SK-N-MC (cell line): ENCODE data around the gene PTH2R.
"Not testable (repeated sequence)": the region's sequence is repeated elsewhere in the genome, so short reads cannot be mapped to it uniquely, and the experiment has no call there.

Source experiments
- DNase-seq: peaks from one replicate; pipeline ENCODE4 v3.0.0-alpha.2; 2011; ENCODE audit warnings: low read depth, low spot score
- H3K27ac ChIP-seq: fragments of 200-600 bp; sonication (generic); 2 replicates; pipeline ENCODE4 v1.5.1; 2016; ENCODE audit warnings: mixed run types
- H3K36me3 ChIP-seq: fragments of 200-600 bp; sonication (generic); 2 replicates; pipeline ENCODE4 v1.6.1; 2017; ENCODE audit warnings: antibody characterized with exemption, low read length, mixed read lengths; ENCODE audit not compliant: insufficient read depth
- H3K4me3 ChIP-seq: fragments of 200-600 bp; sonication (generic); 2 replicates; pipeline ENCODE4 v1.5.1; 2016
- H3K9ac ChIP-seq: fragments of 200-600 bp; sonication (generic); 2 replicates; pipeline ENCODE4 v1.8.0; 2017; ENCODE audit warnings: mixed run types, mixed read lengths; ENCODE audit not compliant: insufficient read length
- H3K9me3 ChIP-seq: fragments of 200-600 bp; sonication (generic); 2 replicates; pipeline ENCODE4 v1.6.1; 2017; ENCODE audit warnings: low read depth, mild to moderate bottlenecking, antibody characterized with exemption, low read length, moderate library complexity, mixed read lengths
- EZH2 ChIP-seq: fragments of 200-600 bp; sonication (generic); IDR thresholded peaks from one replicate; pipeline ENCODE4 v1.6.1; 2017; ENCODE audit warnings: antibody characterized with exemption
- FOXP2 ChIP-seq: optimal IDR thresholded peaks from 2 replicates; pipeline ENCODE3; 2011; ENCODE audit warnings: mild to moderate bottlenecking, moderate library complexity; ENCODE audit not compliant: insufficient read depth; ENCODE audit errors: extremely low read length, control extremely low read depth
- POLR2AphosphoS5 ChIP-seq: IDR thresholded peaks from 2 replicates; pipeline ENCODE4 v1.6.1; 2012; ENCODE audit warnings: mild to moderate bottlenecking, low read depth, low read length, borderline replicate concordance

The PTH2R gene

GRCh38 chr2:208464205-208464604, 57.6 kb downstream of the PTH2R start:
- no peak for DNase-seq
- TF ChIP-seq POLR2AphosphoS5: no peak
- TF ChIP-seq EZH2: no peak
- TF ChIP-seq FOXP2: no peak
- H3K27ac ChIP-seq: no peak overlapping the region
- H3K4me3 ChIP-seq: no peak overlapping the region
- no peaks in the 10 kb centered on the region for H3K9me3 ChIP-seq
- H3K36me3 ChIP-seq: no peaks in the 10 kb centered on the region
- H3K9ac ChIP-seq: no peak overlapping the region

DNA sequence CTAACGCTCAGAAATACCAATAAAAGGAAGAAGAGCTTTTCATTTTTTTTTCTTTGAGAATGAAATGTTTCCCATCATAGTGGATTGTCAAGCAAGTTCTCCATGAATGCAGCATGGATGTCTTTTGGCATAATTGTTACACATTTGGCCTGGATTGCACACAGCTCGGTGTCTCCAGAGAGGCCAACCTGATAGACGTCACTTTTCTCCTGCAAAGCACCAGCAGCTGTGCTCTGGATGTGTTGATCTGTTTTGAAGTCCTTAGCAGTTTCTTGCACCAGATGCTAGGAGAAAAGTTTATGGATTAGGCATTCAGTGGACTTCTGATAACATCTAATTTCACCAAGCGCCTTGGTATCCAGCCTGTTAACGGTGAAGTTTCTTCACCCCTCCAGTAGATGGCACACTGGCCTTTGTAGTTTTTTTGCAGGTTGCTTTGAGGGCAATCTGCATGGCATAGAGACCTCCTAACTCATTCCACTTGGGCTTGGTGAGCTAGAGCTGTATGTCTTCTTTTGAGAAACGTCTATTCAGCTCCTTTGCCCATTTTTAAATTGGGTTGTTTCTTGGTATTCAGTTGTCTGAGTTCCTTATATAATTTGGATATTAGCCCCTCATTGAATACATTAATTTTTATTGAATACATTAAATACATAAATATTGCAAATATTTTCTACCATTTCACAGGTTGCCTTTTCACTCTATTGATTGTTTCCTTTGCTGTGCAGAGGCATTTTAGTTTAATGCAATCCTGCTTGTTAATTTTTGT, 59.7 kb downstream of the PTH2R start:
- no peak overlapping the region for H3K9ac ChIP-seq
- H3K36me3 ChIP-seq: no peaks in the 10 kb centered on the region
- H3K9me3 ChIP-seq: no peaks in the 10 kb centered on the region
- no peak for TF ChIP-seq POLR2AphosphoS5
- TF ChIP-seq EZH2: no peak
- TF ChIP-seq FOXP2: no peak
- H3K4me3 ChIP-seq: no peak overlapping the region
- no peak for DNase-seq
- H3K27ac ChIP-seq: no peak overlapping the region

DNA sequence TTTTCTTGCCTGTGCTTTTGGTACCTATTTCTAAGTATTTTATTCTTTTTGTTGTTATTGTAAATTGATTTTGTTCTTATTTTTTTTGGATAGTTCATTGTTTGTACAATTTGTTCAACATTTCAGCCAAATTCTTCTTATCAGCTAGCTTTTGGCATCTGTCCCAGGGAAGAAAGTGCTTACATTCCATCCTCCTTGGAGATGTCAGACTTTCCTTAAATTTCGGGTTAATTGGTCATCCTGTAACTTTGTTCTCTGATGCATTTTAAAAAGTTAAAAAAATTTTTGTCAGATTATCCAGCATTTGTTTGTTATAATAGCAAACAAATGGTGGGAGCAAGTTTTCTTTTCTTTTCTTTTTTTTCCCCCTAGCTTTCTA, 60.3 kb downstream of the PTH2R start:
- TF ChIP-seq FOXP2 (no peak), EZH2 (no peak), POLR2AphosphoS5 (no peak)
- Histone ChIP-seq H3K9me3 (no peaks in the 10 kb centered on the region), H3K4me3 (no peak overlapping the region), H3K27ac (no peak overlapping the region), H3K9ac (no peak overlapping the region), H3K36me3 (no peaks in the 10 kb centered on the region)
- no peak for DNase-seq

- Histone ChIP-seq H3K9ac (no peak overlapping the region), H3K4me3 (no peak overlapping the region), H3K36me3 (no peaks in the 10 kb centered on the region), H3K27ac (no peak overlapping the region), H3K9me3 (no peaks in the 10 kb centered on the region)
- no peak for DNase-seq
- TF ChIP-seq POLR2AphosphoS5: no peak
- TF ChIP-seq FOXP2: no peak
- no peak for TF ChIP-seq EZH2
Observed at GRCh38 chr2:208467564-208467963, 61.0 kb downstream of the PTH2R start.

GRCh38 chr2:208477741-208478140, 71.1 kb downstream of the PTH2R start:
- no peaks in the 10 kb centered on the region for H3K36me3 ChIP-seq
- TF ChIP-seq POLR2AphosphoS5 (no peak), EZH2 (no peak), FOXP2 (no peak)
- H3K9ac ChIP-seq: no peak overlapping the region
- H3K27ac ChIP-seq: no peak overlapping the region
- no peak for DNase-seq
- H3K4me3 ChIP-seq: no peak overlapping the region
- H3K9me3 ChIP-seq: no peaks in the 10 kb centered on the region

DNA sequence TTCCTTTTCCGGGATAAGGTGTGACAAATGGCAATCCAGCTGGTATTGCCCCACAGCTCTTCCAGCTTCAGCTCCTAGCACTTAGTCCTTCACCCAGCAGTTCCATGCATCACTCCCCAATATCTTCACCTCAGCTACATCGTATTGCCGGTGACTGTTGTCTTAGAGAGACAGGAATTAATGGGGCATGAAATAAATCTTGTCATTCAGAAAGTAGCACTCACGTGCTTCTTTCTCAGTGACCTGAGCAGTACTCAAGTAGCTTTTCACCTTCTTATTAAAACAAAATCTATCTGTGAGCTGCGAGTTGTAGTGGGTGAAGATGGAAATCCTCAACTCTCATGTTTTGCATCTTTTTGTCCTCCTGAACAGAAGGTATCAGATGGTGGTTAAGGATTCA, 72.8 kb downstream of the PTH2R start:
- no peak overlapping the region for H3K27ac ChIP-seq
- DNase-seq: no peak

GRCh38 chr2:208481945-208482344, 75.4 kb downstream of the PTH2R start:
- H3K36me3 ChIP-seq, DNase-seq, H3K27ac ChIP-seq, H3K9me3 ChIP-seq, H3K9ac ChIP-seq, H3K4me3 ChIP-seq: not testable (repeated sequence)

More for the DNA sequence above, 72.8 kb downstream of the PTH2R start:
- H3K9me3 ChIP-seq: no peaks in the 10 kb centered on the region
- H3K4me3 ChIP-seq: no peak overlapping the region
- TF ChIP-seq FOXP2 (no peak), POLR2AphosphoS5 (no peak), EZH2 (no peak)
- H3K9ac ChIP-seq: no peak overlapping the region
- H3K36me3 ChIP-seq: no peaks in the 10 kb centered on the region

DNA sequence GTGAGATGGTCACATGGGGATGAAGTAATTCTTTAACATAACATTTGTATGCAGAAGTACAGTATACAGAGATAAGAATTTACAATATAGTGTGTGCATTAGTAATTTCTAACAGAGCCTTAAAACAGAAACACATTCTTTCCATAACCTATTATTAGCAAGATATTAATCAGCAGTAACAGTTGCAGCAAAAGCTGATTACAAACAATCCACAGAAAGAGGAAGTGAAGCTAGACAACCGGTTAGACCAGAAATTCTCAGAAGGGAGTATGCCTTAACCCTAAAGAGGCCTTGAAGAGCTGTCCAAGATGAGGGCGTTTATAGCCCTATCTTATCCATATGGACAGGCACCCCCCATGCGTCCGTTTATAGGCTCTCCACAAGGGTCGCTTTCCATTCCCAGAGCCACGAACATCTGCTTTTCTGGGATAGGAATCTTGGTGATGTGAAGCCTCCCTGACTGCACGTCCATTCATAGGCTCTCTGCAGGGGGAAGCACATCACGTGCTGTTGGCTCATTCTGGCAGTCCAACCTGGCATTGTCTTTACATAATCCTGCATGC, 75.9 kb downstream of the PTH2R start:
- DNase-seq, H3K9me3 ChIP-seq, H3K36me3 ChIP-seq, H3K4me3 ChIP-seq, H3K9ac ChIP-seq, H3K27ac ChIP-seq: not testable (repeated sequence)

DNA sequence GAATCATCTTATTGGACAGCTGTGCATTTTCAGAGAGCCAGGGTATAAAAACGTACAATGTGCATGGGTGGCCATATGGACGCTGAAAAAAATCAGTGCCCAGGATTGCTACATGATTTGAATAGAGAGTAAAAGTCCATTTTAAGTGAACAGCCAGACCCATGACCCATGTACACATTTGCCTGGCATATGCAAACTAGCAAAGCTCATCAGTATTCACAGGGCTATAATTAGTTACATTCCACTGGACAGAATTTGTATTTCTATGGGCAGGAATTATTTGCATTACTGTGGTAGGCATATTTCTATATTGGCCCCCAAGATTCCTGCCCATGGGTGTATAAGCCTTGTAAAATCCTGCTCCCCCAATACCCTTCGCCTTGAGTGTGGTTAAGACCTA, 78.8 kb downstream of the PTH2R start:
- Histone ChIP-seq H3K4me3 (no peak overlapping the region), H3K36me3 (no peaks in the 10 kb centered on the region), H3K9ac (no peak overlapping the region), H3K9me3 (no peaks in the 10 kb centered on the region), H3K27ac (no peak overlapping the region)
- DNase-seq: no peak
- no peak for TF ChIP-seq EZH2
- no peak for TF ChIP-seq FOXP2
- TF ChIP-seq POLR2AphosphoS5: no peak
